ENCODE results near the gene FBXO46. TPM values are rescaled to one million over a fixed set of nuclear protein-coding genes. Genes with fewer than 3 reads are reported as not detected.

Gene FBXO46
- total RNA-seq, 1 experiment from 2014 or later = 43.9 TPM

DNA sequence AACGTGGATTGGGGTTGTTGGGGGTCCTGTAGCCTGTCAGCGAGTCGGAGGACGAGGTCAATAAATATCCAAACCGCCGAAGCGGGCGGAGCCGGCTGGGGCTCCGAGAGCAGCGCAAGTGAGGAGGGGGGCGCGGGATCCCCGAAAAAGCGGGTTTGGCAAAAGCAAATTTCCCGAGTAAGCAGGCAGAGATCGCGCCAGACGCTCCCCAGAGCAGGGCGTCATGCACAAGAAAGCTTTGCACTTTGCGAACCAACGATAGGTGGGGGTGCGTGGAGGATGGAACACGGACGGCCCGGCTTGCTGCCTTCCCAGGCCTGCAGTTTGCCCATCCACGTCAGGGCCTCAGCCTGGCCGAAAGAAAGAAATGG is 39.1 kb upstream of the FBXO46 start:
- peaks cover 18% of the 10 kb centered on the region for H3K23me2 ChIP-seq (ENCODE audit: insufficient read length, low read depth, low read length, poor library complexity, severe bottlenecking)
- H3K4me2 ChIP-seq (ENCODE audit: insufficient read depth, insufficient read length, low read length) = peak overlapping the region; percentile 58
- Mint-ChIP-seq H3K27ac (peak overlapping the region; percentile 94 to 98 (median 98)), H3K4me3 (peak overlapping the region; percentile 82 to 93), H3K9me3 (no peaks in the 10 kb centered on the region; a peak in 1 of 5 replicates), H3K27me3 (ENCODE audit: low read depth) (peaks cover 3% of the 10 kb centered on the region), H3K4me1 (peaks cover 9 to 27% of the 10 kb centered on the region in 2 experiments), H3K36me3 (ENCODE audit: insufficient read depth in 1 of 3, low read depth in 3 of 3) (peaks cover 3 to 24% (median 12%) of the 10 kb centered on the region in 3 experiments)
- no peak overlapping the region for H4K91ac ChIP-seq (ENCODE audit: insufficient read length, low read depth, low read length)
- no peak overlapping the region for H4K8ac ChIP-seq (replicated peaks; ENCODE audit: insufficient read length, low read depth, low read length)
- no peak overlapping the region for H3K4ac ChIP-seq (ENCODE audit: low read depth, low read length)
- H2BK5ac ChIP-seq (ENCODE audit: insufficient read length, low read length) = no peak overlapping the region
- H3K18ac ChIP-seq (ENCODE audit: insufficient read length, low read depth, low read length) = peak overlapping the region; percentile 36
- no peak overlapping the region for H2BK15ac ChIP-seq (ENCODE audit: low read depth, low read length)
- no peak overlapping the region for H4K5ac ChIP-seq (ENCODE audit: insufficient read length, low read depth, low read length)
- no peak overlapping the region for H2AFZ ChIP-seq (ENCODE audit: low read length)
- no peak overlapping the region for H2AK5ac ChIP-seq (ENCODE audit: insufficient read length, low read length)
- no peak overlapping the region for H3T11ph ChIP-seq (ENCODE audit: low read length)
- H3K4me1 ChIP-seq (ENCODE audit: insufficient read depth, low read length) = peaks cover 3% of the 10 kb centered on the region; the same call in 1 of the 2 replicates
- H3K27me3 ChIP-seq (ENCODE audit: insufficient read depth, low read length) = no peaks in the 10 kb centered on the region
- no peak for DNase-seq
- H3K27ac ChIP-seq (ENCODE audit: insufficient read length, low read depth, low read length) = peak overlapping the region; percentile 35
- H3K79me2 ChIP-seq (ENCODE audit: insufficient read depth, low read length) = no peaks in the 10 kb centered on the region
- TF ChIP-seq, protein P1, sequence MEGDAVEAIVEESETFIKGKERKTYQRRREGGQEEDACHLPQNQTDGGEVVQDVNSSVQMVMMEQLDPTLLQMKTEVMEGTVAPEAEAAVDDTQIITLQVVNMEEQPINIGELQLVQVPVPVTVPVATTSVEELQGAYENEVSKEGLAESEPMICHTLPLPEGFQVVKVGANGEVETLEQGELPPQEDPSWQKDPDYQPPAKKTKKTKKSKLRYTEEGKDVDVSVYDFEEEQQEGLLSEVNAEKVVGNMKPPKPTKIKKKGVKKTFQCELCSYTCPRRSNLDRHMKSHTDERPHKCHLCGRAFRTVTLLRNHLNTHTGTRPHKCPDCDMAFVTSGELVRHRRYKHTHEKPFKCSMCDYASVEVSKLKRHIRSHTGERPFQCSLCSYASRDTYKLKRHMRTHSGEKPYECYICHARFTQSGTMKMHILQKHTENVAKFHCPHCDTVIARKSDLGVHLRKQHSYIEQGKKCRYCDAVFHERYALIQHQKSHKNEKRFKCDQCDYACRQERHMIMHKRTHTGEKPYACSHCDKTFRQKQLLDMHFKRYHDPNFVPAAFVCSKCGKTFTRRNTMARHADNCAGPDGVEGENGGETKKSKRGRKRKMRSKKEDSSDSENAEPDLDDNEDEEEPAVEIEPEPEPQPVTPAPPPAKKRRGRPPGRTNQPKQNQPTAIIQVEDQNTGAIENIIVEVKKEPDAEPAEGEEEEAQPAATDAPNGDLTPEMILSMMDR (conservative IDR thresholded peaks at IDR 0.05) = no peak
- H3K14ac ChIP-seq (ENCODE audit: insufficient read depth, low read length) = peak overlapping the region; percentile 59; the same call in 1 of the 2 replicates
- WGBS (ENCODE audit: extremely low coverage, insufficient read length, low lambda C conversion rate) = no CpG with 5 or more reads among the region's 28 CpGs
- H3K23ac ChIP-seq (ENCODE audit: insufficient read length, low read depth, low read length) = no peak overlapping the region
- H3K9ac ChIP-seq (ENCODE audit: extremely low read depth, insufficient read length, low read length) = peak overlapping the region; percentile 39
- no peaks in the 10 kb centered on the region for H3K9me3 ChIP-seq (ENCODE audit: control insufficient read depth, low read depth, low read length)
- no peak overlapping the region for H3K56ac ChIP-seq (ENCODE audit: insufficient read length, low read depth, low read length)
- H3K79me1 ChIP-seq (ENCODE audit: insufficient read depth, low read depth, low read length, poor library complexity, severe bottlenecking) = no peaks in the 10 kb centered on the region
- H4K20me1 ChIP-seq (ENCODE audit: control insufficient read depth, insufficient read depth, insufficient read length) = no peaks in the 10 kb centered on the region
- no peak overlapping the region for H2BK12ac ChIP-seq (ENCODE audit: insufficient read length, low read depth, low read length)
- no peak overlapping the region for H2BK20ac ChIP-seq (ENCODE audit: low read depth, low read length, poor library complexity, severe bottlenecking)
- no peak overlapping the region for H2BK120ac ChIP-seq (ENCODE audit: low read depth, low read length, poor library complexity, severe bottlenecking)
